ENCODE measurements around the gene SNCG. TPM values are rescaled to one million over a fixed set of nuclear protein-coding genes. Genes with fewer than 3 reads are reported as not detected.

SNCG gene
- polyA plus RNA-seq, 3 donors, result 1.8 TPM; not detected in 2

- no CpG with 5 or more reads among the region's 1 CpG for WGBS (ENCODE audit: insufficient coverage)
- Mint-ChIP-seq H3K27me3 (ENCODE audit: low read depth in 3 of 3) (peaks cover 4 to 12% (median 8%) of the 10 kb centered on the region in 3 donors), H3K4me1 (peaks cover 1% of the 10 kb centered on the region), H3K27ac (no peak overlapping the region), H3K36me3 (peaks cover 0 to 6% of the 10 kb centered on the region in 2 donors), H3K9me3 (peaks cover 19 to 32% (median 27%) of the 10 kb centered on the region in 7 donors), H3K4me3 (no peak overlapping the region)
- no peak for DNase-seq
- Histone ChIP-seq H3K9me3 (replicated peaks in 1 of 2; ENCODE audit: control insufficient read depth in 1 of 2, insufficient read depth in 1 of 2, low read length in 2 of 2) (peaks cover 12 to 24% of the 10 kb centered on the region in 2 donors), H3K79me2 (ENCODE audit: insufficient read depth, low read length) (no peaks in the 10 kb centered on the region), H3K4me1 (ENCODE audit: control insufficient read depth in 1 of 2, insufficient read depth in 2 of 2, low read length in 2 of 2) (peaks cover 1 to 2% of the 10 kb centered on the region in 2 donors), H4K20me1 (ENCODE audit: insufficient read depth, low read length) (no peaks in the 10 kb centered on the region), H3K9ac (ENCODE audit: insufficient read depth, low read length, poor library complexity, severe bottlenecking) (no peak overlapping the region), H3K4me2 (replicated peaks; ENCODE audit: extremely low read depth, low read length, poor library complexity, severe bottlenecking) (no peak overlapping the region), H3K27ac (ENCODE audit: low read depth in 1 of 2, low read length in 2 of 2) (no peak overlapping the region), H3K36me3 (replicated peaks in 1 of 2; ENCODE audit: control insufficient read depth in 1 of 2, insufficient read depth in 2 of 2, low read length in 2 of 2) (no peaks in the 10 kb centered on the region), H3K27me3 (ENCODE audit: control insufficient read depth in 2 of 2, insufficient read depth in 2 of 2, low read length in 2 of 2) (no peaks in the 10 kb centered on the region), H2AFZ (ENCODE audit: insufficient read depth, low read depth, low read length, poor library complexity, severe bottlenecking) (no peak overlapping the region), H3K4me3 (replicated peaks in 1 of 3; ENCODE audit: low read depth in 2 of 3, low read length in 3 of 3) (no peak overlapping the region)
- TF ChIP-seq CTCF (IDR thresholded peaks at IDR 0.05), result no peak
- intact Hi-C loops (cut with micrococcal nuclease), result no loop called here
Observed at GRCh38 chr10:86950349-86950748, 8.1 kb upstream of the SNCG start.

- no peak overlapping the region for H3K4me3 Mint-ChIP-seq
- peaks cover 19 to 32% (median 27%) of the 10 kb centered on the region in 7 donors for H3K9me3 Mint-ChIP-seq
- H2AFZ ChIP-seq (ENCODE audit: insufficient read depth, low read depth, low read length, poor library complexity, severe bottlenecking), result no peak overlapping the region
- no peak overlapping the region for H3K4me2 ChIP-seq (replicated peaks; ENCODE audit: extremely low read depth, low read length, poor library complexity, severe bottlenecking)
- no peaks in the 10 kb centered on the region for H4K20me1 ChIP-seq (ENCODE audit: insufficient read depth, low read length)
- intact Hi-C loops (cut with micrococcal nuclease), result no loop called here
- no peak overlapping the region for H3K27ac ChIP-seq (ENCODE audit: low read depth in 1 of 2, low read length in 2 of 2)
- H3K36me3 ChIP-seq (replicated peaks in 1 of 2; ENCODE audit: control insufficient read depth in 1 of 2, insufficient read depth in 2 of 2, low read length in 2 of 2), result no peaks in the 10 kb centered on the region
- H3K36me3 Mint-ChIP-seq, result peaks cover 0 to 6% of the 10 kb centered on the region in 2 donors
- H3K9me3 ChIP-seq (replicated peaks in 1 of 2; ENCODE audit: control insufficient read depth in 1 of 2, insufficient read depth in 1 of 2, low read length in 2 of 2), result peaks cover 12 to 24% of the 10 kb centered on the region in 2 donors
- TF ChIP-seq CTCF (IDR thresholded peaks at IDR 0.05), result no peak
- no peak overlapping the region for H3K4me3 ChIP-seq (replicated peaks in 1 of 3; ENCODE audit: low read depth in 2 of 3, low read length in 3 of 3)
- no peaks in the 10 kb centered on the region for H3K27me3 ChIP-seq (ENCODE audit: control insufficient read depth in 2 of 2, insufficient read depth in 2 of 2, low read length in 2 of 2)
- peaks cover 7 to 11% of the 10 kb centered on the region in 2 donors for H3K4me1 ChIP-seq (ENCODE audit: control insufficient read depth in 1 of 2, insufficient read depth in 2 of 2, low read length in 2 of 2)
- H3K27me3 Mint-ChIP-seq (ENCODE audit: low read depth in 3 of 3), result peaks cover 4 to 12% (median 8%) of the 10 kb centered on the region in 3 donors
- no peak overlapping the region for H3K9ac ChIP-seq (ENCODE audit: insufficient read depth, low read length, poor library complexity, severe bottlenecking)
- DNase-seq, result no peak
- H3K79me2 ChIP-seq (ENCODE audit: insufficient read depth, low read length), result no peaks in the 10 kb centered on the region
- H3K27ac Mint-ChIP-seq, result no peak overlapping the region
- peaks cover 9% of the 10 kb centered on the region for H3K4me1 Mint-ChIP-seq
Observed at GRCh38 chr10:86951184-86951761, 7.1 kb upstream of the SNCG start.
